HG02943 (cell line): ENCODE measurements around the gene SLC24A3.

Experiments used
- ATAC-seq: cut with Tn5 transposase; IDR thresholded peaks from one replicate; pipeline ENCODE4 v1.9.1; 2021; ENCODE audit warnings: mild to moderate bottlenecking, low read depth, moderate library complexity; ENCODE audit not compliant: unreplicated experiment

Gene SLC24A3

DNA sequence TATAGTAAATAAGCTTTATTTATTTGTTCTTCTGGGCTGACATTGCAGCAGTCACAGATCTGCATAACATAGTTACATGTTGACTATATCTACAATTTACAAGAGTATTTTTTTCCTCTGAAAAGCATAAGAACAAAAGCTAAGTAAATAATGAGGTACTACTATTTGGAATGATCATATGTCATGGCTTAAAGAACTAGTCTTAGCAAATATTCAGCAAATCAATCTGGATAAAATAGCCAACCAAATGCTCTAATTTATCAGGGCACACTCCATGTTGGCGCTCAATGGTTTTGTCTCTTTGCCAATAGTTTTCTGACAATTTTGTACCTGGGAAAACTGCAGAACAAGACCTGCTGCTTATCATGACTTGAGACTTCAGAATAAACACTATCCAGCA, 312.2 kb downstream of the SLC24A3 start:
- no peak for ATAC-seq

- ATAC-seq, result no peak
Observed at GRCh38 chr20:19527509-19527908, 315.1 kb downstream of the SLC24A3 start.

DNA sequence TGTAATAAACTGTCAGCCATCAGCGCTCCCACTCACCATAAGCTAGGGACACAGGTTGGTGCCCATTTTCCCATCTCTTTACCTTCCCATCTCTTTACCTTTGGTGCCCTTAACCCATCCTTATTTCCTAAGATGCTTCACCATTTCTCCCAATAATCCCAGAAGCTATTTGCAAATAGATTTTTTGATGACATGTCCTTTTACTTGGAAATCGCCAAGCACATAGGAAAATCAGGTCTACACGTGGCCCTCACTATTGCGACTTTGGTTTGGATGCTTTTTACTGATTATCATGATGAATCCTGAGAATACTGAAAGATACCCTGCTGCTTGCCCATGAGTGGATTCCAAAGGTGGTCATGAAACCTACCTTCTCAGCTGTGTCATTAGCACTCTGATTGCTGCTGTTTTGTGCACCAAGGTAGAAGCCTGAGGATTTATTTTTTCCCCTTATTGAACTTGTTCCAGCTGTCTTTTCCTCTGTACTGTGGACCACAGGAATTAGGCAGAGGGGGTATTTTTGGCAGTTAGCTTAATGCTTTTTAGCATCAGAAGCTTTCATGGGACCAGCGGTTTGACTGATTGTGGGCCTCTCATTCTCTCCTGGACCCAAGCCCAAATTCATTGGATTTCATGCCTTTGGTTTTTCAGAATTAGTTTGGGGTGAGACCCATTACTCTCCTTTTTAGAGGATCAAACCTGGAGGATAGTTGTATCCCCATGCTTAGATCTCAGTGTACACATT, 316.0 kb downstream of the SLC24A3 start:
- ATAC-seq, result no peak

GRCh38 chr20:19530006-19530405, 317.6 kb downstream of the SLC24A3 start:
- no peak for ATAC-seq

DNA sequence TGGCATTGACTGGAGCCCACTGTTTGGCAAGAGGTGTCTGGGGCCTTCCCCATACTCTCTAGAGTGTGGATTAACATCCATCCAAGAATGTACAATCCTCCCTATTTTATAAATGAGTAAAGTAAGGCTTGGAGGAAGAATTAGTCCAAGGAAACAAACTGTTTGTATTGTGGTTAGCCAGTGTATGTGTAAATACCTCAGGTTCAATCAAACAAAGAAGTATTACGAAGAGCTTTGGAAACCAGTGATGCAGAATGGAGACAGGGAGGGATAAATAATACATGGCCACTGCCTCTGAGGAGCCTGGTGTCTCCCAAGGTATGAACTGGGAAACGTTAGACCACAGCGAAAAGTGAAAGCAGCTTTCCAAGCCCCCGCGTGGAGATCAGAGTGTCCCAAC, 319.0 kb downstream of the SLC24A3 start:
- no peak for ATAC-seq

DNA sequence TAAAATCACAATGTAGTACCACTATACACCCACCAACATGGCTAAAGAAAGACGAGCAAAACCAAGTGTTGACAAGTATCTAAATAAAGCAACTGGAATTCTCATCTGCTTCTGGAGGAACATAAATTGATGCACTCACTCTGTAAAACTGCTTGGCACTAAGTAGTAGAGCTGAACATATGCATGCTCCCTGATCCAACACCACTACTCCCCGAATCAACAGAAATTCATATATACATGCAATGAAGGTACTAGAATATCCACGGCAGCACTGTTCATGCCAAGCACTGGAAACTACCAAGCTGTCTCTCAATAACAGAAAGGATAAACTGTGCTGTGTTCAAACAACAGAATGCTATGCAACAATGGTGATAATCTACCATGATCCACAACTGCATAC, 326.1 kb downstream of the SLC24A3 start:
- ATAC-seq, result no peak

- ATAC-seq, result no peak
Observed at GRCh38 chr20:19539191-19539590, 326.7 kb downstream of the SLC24A3 start.

GRCh38 chr20:19540392-19540791, 327.9 kb downstream of the SLC24A3 start:
- ATAC-seq, result no peak

DNA sequence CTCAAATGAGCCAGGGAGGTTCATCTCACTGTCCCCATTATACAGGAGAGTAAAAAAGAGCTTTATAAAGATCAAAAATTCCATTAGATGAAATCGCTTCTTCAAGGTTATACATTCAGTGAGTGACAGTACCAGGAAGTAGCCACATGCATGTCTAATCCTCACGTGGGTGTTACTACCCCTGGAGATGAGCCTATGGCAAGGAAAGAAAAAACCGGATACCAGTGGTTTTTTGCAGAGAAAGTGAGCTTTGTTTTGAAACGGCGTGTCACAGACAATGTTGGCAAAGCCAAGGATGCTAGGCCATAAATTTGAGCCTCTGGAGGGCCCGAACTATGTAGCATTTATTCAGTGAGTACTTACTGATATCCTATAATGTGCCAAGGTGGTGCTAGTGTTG, 330.7 kb downstream of the SLC24A3 start:
- no peak for ATAC-seq

GRCh38 chr20:19544684-19545083, 332.2 kb downstream of the SLC24A3 start:
- no peak for ATAC-seq

GRCh38 chr20:19546648-19547047, 334.2 kb downstream of the SLC24A3 start:
- no peak for ATAC-seq

- no peak for ATAC-seq
Observed at GRCh38 chr20:19547547-19547946, 335.1 kb downstream of the SLC24A3 start.

GRCh38 chr20:19549896-19550295, 337.5 kb downstream of the SLC24A3 start:
- no peak for ATAC-seq

GRCh38 chr20:19552221-19553180, 340.1 kb downstream of the SLC24A3 start:
- ATAC-seq, result no peak

DNA sequence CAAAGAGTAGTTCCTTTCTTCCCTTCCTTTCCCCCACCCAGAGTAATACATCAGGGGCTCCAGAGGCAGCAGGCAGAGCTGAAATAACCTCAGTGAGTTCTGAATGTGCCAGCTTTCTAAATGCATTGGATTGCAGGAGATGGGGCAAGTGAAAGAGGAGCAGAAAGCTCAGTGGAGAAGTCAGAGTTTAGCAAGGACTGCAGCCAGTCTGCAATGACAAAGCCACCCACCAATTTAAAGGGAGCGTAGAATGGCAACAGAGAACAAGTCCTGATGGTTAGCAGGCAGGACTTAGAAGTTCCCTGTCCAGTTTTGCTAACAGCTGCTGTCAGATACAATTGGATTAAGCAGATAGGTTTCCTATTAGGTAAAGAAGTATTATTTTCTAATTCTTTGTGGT, 342.2 kb downstream of the SLC24A3 start:
- no peak for ATAC-seq

DNA sequence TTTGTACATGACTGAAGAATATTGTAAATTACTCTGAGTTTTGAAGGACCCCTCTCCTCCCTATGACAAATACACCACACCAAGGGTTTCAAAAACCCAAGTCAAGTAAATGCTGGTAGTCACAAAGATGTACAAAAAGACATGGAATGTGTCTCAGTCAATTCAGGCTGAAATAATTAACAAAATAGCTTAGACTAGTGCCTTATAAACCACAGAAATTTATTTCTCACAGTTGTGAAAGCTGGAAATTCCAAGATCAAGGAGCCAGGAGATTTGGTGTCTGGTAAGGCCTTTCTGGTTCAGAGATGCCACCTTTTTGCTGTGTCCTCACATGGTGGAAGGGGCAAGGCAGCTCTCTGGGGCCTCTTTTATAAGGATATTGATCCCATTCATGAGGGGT, 343.3 kb downstream of the SLC24A3 start:
- ATAC-seq, result no peak

- ATAC-seq, result no peak
Observed at GRCh38 chr20:19557291-19557690, 344.8 kb downstream of the SLC24A3 start.

DNA sequence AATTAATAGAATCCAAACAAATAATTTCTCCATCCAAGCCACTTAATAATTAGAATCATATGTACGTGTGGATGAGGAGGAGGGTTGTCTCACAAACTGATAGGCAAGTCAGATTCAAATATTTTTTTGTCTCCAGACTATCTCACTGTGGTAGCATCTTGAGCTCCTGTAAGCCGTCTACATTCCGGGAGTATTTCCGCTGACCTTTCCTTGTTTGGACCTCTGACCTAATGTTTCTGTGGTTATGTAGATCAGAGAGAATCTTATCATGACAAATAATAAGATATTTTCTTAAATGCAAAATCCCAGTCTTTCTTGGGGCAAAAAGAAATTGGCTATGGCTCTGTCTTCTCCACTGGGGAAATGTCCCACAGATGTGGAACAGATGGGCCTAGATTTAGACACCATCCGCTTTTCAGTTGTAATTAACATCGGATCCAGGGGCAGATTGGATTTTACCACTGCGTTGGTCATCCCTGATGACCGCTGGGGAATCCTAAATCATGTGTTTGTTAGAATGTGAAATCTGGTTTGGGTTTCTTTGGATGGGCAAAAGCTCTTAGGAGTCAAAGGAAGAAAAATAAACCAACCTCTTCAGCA, 348.5 kb downstream of the SLC24A3 start:
- ATAC-seq, result no peak

DNA sequence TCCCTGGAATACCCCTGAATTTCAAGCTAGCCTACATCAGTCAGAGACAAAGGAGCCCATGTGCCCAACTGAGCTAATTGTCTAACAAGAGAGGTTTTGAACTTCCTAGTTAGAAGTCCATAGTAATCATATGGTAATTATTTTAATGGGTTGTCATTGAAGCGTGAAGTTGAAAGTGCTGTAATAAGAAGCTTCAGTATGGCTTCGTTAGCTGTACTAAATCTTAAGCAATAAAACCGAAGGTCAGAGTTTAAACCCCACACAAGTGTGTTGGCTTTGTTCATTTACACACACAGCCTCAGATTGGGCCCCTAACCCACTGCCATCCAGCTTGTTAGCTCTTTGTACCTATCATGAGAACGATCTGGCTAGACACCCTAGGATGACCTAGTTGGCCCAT, 350.0 kb downstream of the SLC24A3 start:
- no peak for ATAC-seq

DNA sequence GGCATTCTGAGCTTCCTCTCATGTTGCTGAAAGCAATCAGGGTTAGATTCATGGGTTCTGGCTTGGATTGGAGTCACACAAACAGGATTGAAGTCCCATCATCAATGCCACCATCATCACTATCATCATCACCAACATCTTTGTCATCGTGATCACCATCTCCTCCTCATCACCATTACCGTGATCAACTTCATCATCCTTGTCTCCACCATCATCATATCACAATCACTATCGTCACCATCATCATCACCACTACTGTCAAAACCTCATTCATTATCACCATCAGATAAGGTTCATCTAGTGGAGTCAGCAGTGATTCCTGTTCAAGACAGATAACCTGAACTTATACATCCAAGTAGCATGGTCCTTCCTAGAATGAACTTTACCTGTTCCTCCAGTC, 351.8 kb downstream of the SLC24A3 start:
- ATAC-seq, result no peak

- no peak for ATAC-seq
Observed at GRCh38 chr20:19565736-19566135, 353.3 kb downstream of the SLC24A3 start.
